A673 (cell line): ENCODE data around the gene ROMO1. TPM values are rescaled to one million over a fixed set of nuclear protein-coding genes. Genes with fewer than 3 reads are reported as not detected.

ENCODE experiments used
- BruUV-seq: library from RNA; stranded (reverse); fragments of 400-500 nt; replicated peaks from 2 replicates; lab custom pipeline; 2021; lab: Mats Ljungman, UMichigan
- CTCF ChIA-PET: fragments of 300-600 bp; sonication (Branson Sonifier 250); formaldehyde crosslinking; loops from one replicate; lab custom pipeline; 2022; ENCODE audit warnings: antibody characterized with exemption; lab: Charles Lee
- POLR2A ChIA-PET: fragments of 300-600 bp; sonication (Branson Sonifier 250); formaldehyde crosslinking; loops from one replicate; lab custom pipeline; 2022; ENCODE audit warnings: antibody characterized with exemption; ENCODE audit not compliant: low non-redundant PET; lab: Charles Lee
- DNase-seq: peaks from one replicate; pipeline ENCODE4 v3.0.0-alpha.2; 2015; ENCODE audit warnings: low spot score
- H3K27ac ChIP-seq: fragments of 200-600 bp; sonication (generic); 2 replicates; pipeline ENCODE4 v1.5.1; 2016; ENCODE audit warnings: mixed run types, low read depth, mild to moderate bottlenecking, mixed read lengths, antibody characterized with exemption, low read length; ENCODE audit not compliant: poor library complexity, severe bottlenecking
- H3K27me3 ChIP-seq: fragments of 200-600 bp; sonication (generic); replicated peaks from 2 replicates; pipeline ENCODE4 v1.6.1; 2017; ENCODE audit warnings: mixed run types, low read depth, mild to moderate bottlenecking, mixed read lengths, antibody characterized with exemption, low read length; ENCODE audit not compliant: insufficient read depth, poor library complexity
- H3K36me3 ChIP-seq: fragments of 200-600 bp; sonication (generic); 2 replicates; pipeline ENCODE4 v1.6.1; 2016; ENCODE audit warnings: mixed run types, mild to moderate bottlenecking, mixed read lengths, antibody characterized with exemption, low read length; ENCODE audit not compliant: insufficient read depth, poor library complexity, severe bottlenecking
- H3K4me1 ChIP-seq: fragments of 200-600 bp; sonication (generic); 2 replicates; pipeline ENCODE4 v1.6.1; 2017; ENCODE audit warnings: mixed run types, mild to moderate bottlenecking, mixed read lengths, antibody characterized with exemption, low read length; ENCODE audit not compliant: insufficient read depth, poor library complexity, severe bottlenecking
- H3K4me3 ChIP-seq: fragments of 200-600 bp; sonication (generic); 2 replicates; pipeline ENCODE4 v1.5.1; 2016; ENCODE audit warnings: low read depth, mixed run types, mild to moderate bottlenecking, mixed read lengths, low read length; ENCODE audit not compliant: poor library complexity, severe bottlenecking
- H3K9me3 ChIP-seq: fragments of 200-600 bp; sonication (generic); 2 replicates; pipeline ENCODE4 v1.6.1; 2016; ENCODE audit warnings: mixed run types, low read depth, mild to moderate bottlenecking, mixed read lengths, antibody characterized with exemption, low read length; ENCODE audit not compliant: poor library complexity, severe bottlenecking
- CTCF ChIP-seq: fragments of 300-800, 200-600 bp; sonication (generic); conservative IDR thresholded peaks from 2 replicates; pipeline ENCODE4 v1.5.1; 2017; ENCODE audit warnings: low read depth, mild to moderate bottlenecking, antibody characterized with exemption, low read length, moderate library complexity, mixed read lengths
- EZH2 ChIP-seq: fragments of 200-600 bp; sonication (generic); IDR thresholded peaks from 2 replicates; pipeline ENCODE4 v1.6.1; 2017; ENCODE audit warnings: borderline replicate concordance, low read depth, mild to moderate bottlenecking, mixed read lengths, antibody characterized with exemption, low read length; ENCODE audit not compliant: poor library complexity, severe bottlenecking
- intact Hi-C: fragments of 100-400 bp; cut with micrococcal nuclease; formaldehyde crosslinking; loops from one replicate; pipeline ENCODE4 v1.10.0; 2022; ENCODE audit not compliant: unreplicated experiment
- total RNA-seq: library from RNA; stranded (reverse); gene quantifications from 2 replicates; pipeline ENCODE4 v1.2.3, GENCODE V29; 2021

ROMO1 gene
- total RNA-seq, 1 experiment from 2014 or later: 134 TPM

GRCh38 chr20:35731862-35732643, 32.8 kb downstream of the ROMO1 start:
- H3K27me3 ChIP-seq: no peaks in the 10 kb centered on the region
- H3K4me1 ChIP-seq: peaks cover 19% of the 10 kb centered on the region
- POLR2A ChIA-PET: interaction anchor here (0.7 kb wide), 1 partner anchor 10 kb away, joined by 6 read pairs; the partner anchor contains the start of gene RBM39
- no TSS peak for BruUV-seq
- peaks cover 100% of the 10 kb centered on the region for H3K36me3 ChIP-seq
- TF ChIP-seq EZH2: no peak
- no peak for TF ChIP-seq CTCF
- H3K9me3 ChIP-seq: no peaks in the 10 kb centered on the region
- intact Hi-C loops: loop anchor here (1.0 kb wide), 1 partner anchor 9 kb away; no protein-coding TSS in a partner anchor
- DNase-seq: no peak
- no peak overlapping the region for H3K4me3 ChIP-seq
- H3K27ac ChIP-seq: no peak overlapping the region
- CTCF ChIA-PET: no interaction called here

DNA sequence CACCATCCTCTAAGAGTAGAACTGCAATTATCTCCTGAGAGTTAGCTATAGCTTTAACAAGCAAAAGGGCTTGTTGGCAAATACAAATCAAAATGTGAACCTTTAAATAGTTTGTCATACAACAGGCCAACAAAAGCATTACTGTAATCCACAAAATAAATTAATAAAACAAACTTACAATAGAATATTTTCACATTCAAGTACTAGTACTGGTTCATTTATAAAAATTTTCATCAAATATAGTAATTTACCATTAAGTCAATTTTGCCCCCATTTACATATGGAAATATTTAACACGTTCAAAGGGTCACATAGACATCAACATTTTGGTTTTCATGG, 33.4 kb downstream of the ROMO1 start:
- H3K27me3 ChIP-seq: no peaks in the 10 kb centered on the region
- H3K4me3 ChIP-seq: no peak overlapping the region
- DNase-seq: no peak
- intact Hi-C loops: no loop called here
- peaks cover 19% of the 10 kb centered on the region for H3K4me1 ChIP-seq
- no peaks in the 10 kb centered on the region for H3K9me3 ChIP-seq
- no TSS peak for BruUV-seq
- ChIA-PET CTCF (no interaction called here), POLR2A (interaction anchor here (0.6 to 0.7 kb wide), 2 partner anchors 10 to 22 kb away, joined by 4 to 6 read pairs; partner anchors contain the start of gene RBM39)
- H3K27ac ChIP-seq: no peak overlapping the region
- TF ChIP-seq CTCF (no peak), EZH2 (no peak)
- peaks cover 100% of the 10 kb centered on the region for H3K36me3 ChIP-seq

DNA sequence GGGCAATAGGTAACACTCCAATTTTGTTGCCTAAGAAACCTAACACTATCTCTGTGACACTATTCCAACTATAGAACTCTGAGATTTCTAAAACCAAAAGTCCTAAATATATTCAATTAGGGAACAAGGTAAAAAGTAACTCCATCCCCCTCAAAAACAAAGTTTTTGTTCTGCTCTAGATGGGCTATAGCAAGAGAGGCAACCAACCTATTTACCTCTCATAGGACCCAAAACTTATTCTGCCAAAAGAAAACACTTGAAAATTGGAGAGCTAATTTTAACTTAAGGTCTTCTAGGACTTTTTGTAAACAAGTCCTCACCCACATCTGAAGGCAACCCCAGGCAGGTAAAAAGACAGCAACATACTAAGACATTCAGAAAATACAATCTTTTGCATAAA, 35.2 kb downstream of the ROMO1 start:
- Histone ChIP-seq H3K4me1 (peaks cover 27% of the 10 kb centered on the region), H3K27ac (no peak overlapping the region), H3K27me3 (no peaks in the 10 kb centered on the region), H3K4me3 (no peak overlapping the region), H3K9me3 (no peaks in the 10 kb centered on the region), H3K36me3 (peaks cover 100% of the 10 kb centered on the region)
- no peak for TF ChIP-seq CTCF
- TF ChIP-seq EZH2: no peak
- BruUV-seq: no TSS peak
- CTCF ChIA-PET: no interaction called here
- intact Hi-C loops: no loop called here
- POLR2A ChIA-PET: interaction anchor here (0.7 to 1.0 kb wide), 2 partner anchors 8 to 150 kb away, joined by 3 to 4 read pairs; no protein-coding TSS in a partner anchor
- no peak for DNase-seq
